Stimulated activated CD8-positive, alpha-beta memory T cell treated with anti-CD3 and anti-CD28 coated beads, Interleukin-2, amount 100 ng/mL, for 48 hours (primary cell): Measurements from ENCODE around the gene TNRC6B.
"Not testable (repeated sequence)": the region's sequence is repeated elsewhere in the genome, so short reads cannot be mapped to it uniquely, and the experiment has no call there.

Source experiments
- DNase-seq, 2 donors: peaks; one replicate each; pipeline ENCODE4 v3.0.0-alpha.2; 2020; ENCODE audit warnings: low read depth in 2 of 2

TNRC6B gene

GRCh38 chr22:40183029-40183581 lies 5.4 kb downstream of the TNRC6B start:
- DNase-seq, result no peak

- DNase-seq, result not testable (repeated sequence)
These were observed 5.9 kb downstream of the TNRC6B start for GRCh38 chr22:40183603-40184002.

GRCh38 chr22:40187389-40187788 lies 9.7 kb downstream of the TNRC6B start:
- no peak for DNase-seq

- no peak for DNase-seq
These were observed 12.3 kb downstream of the TNRC6B start for GRCh38 chr22:40189997-40190396.

- DNase-seq, result no peak
These were observed 12.8 kb downstream of the TNRC6B start for GRCh38 chr22:40190501-40190900.

GRCh38 chr22:40193429-40194421 lies 16.0 kb downstream of the TNRC6B start:
- DNase-seq, result no peak

GRCh38 chr22:40194656-40195055 lies 16.9 kb downstream of the TNRC6B start:
- DNase-seq, result no peak

- DNase-seq, result peak in 1 of 2 donors; percentile 34
These were observed 19.1 kb downstream of the TNRC6B start for GRCh38 chr22:40196628-40197360.

GRCh38 chr22:40197421-40197820 lies 19.7 kb downstream of the TNRC6B start:
- not testable (repeated sequence) for DNase-seq

GRCh38 chr22:40198733-40199132 lies 21.0 kb downstream of the TNRC6B start:
- no peak for DNase-seq

GRCh38 chr22:40199223-40199622 lies 21.5 kb downstream of the TNRC6B start:
- no peak for DNase-seq

- DNase-seq, result no peak
These were observed 22.1 kb downstream of the TNRC6B start for GRCh38 chr22:40199852-40200251.

- no peak for DNase-seq
These were observed 23.2 kb downstream of the TNRC6B start for GRCh38 chr22:40200795-40201530.

- no peak for DNase-seq
These were observed 24.7 kb downstream of the TNRC6B start for GRCh38 chr22:40202225-40202944.

- DNase-seq, result no peak
These were observed 25.8 kb downstream of the TNRC6B start for GRCh38 chr22:40203572-40203971.

GRCh38 chr22:40204321-40205116 lies 26.8 kb downstream of the TNRC6B start:
- DNase-seq, result no peak

GRCh38 chr22:40206561-40206960 lies 28.8 kb downstream of the TNRC6B start:
- DNase-seq, result no peak

GRCh38 chr22:40210818-40211217 lies 33.1 kb downstream of the TNRC6B start:
- DNase-seq, result no peak

GRCh38 chr22:40211476-40212054 lies 33.8 kb downstream of the TNRC6B start:
- no peak for DNase-seq

GRCh38 chr22:40212121-40212520 lies 34.4 kb downstream of the TNRC6B start:
- DNase-seq, result no peak
